T-helper 2 cell (primary cell): Measurements from ENCODE around the gene WLS.

Experiments used
- DNase-seq, 5 experiments: peaks; one replicate each; pipeline versions ENCODE4 v3.0.0 to v3.0.0-alpha.2; 2012 to 2022

Gene WLS

GRCh38 chr1:68129536-68130250 is 102.6 kb downstream of the WLS start:
- no peak for DNase-seq

GRCh38 chr1:68128820-68129219 is 103.5 kb downstream of the WLS start:
- no peak for DNase-seq

- no peak for DNase-seq
Observed at GRCh38 chr1:68128157-68128556, 104.2 kb downstream of the WLS start.

- no peak for DNase-seq
Observed at GRCh38 chr1:68121536-68121935, 110.8 kb downstream of the WLS start.

GRCh38 chr1:68120136-68120791 is 112.1 kb downstream of the WLS start:
- peak in 1 of 5 experiments; percentile 38 for DNase-seq

GRCh38 chr1:68119445-68119844 is 112.9 kb downstream of the WLS start:
- no peak for DNase-seq

- no peak for DNase-seq
Observed at GRCh38 chr1:68117416-68117815, 114.9 kb downstream of the WLS start.

- DNase-seq = peak in 2 of 5 experiments; percentile 11 to 31
Observed at GRCh38 chr1:68116643-68117235, 115.6 kb downstream of the WLS start.

GRCh38 chr1:68115308-68115707 is 117.0 kb downstream of the WLS start:
- no peak for DNase-seq

GRCh38 chr1:68113966-68114365 is 118.4 kb downstream of the WLS start:
- DNase-seq = no peak

GRCh38 chr1:68112835-68113243 is 119.5 kb downstream of the WLS start:
- DNase-seq = no peak

GRCh38 chr1:68111519-68112436 is 120.5 kb downstream of the WLS start:
- DNase-seq = no peak

GRCh38 chr1:68107771-68108170 is 124.6 kb downstream of the WLS start:
- no peak for DNase-seq

- DNase-seq = no peak
Observed at GRCh38 chr1:68103884-68104554, 128.3 kb downstream of the WLS start.

GRCh38 chr1:68103011-68103545 is 129.2 kb downstream of the WLS start:
- DNase-seq = no peak

GRCh38 chr1:68101829-68102228 is 130.5 kb downstream of the WLS start:
- no peak for DNase-seq

GRCh38 chr1:68100571-68100970 is 131.8 kb downstream of the WLS start:
- DNase-seq = no peak

GRCh38 chr1:68093737-68094136 is 138.6 kb downstream of the WLS start:
- DNase-seq = no peak

- DNase-seq = no peak
Observed at GRCh38 chr1:68087184-68087583, 145.1 kb downstream of the WLS start.

GRCh38 chr1:68085752-68086151 is 146.6 kb downstream of the WLS start:
- DNase-seq = no peak

GRCh38 chr1:68083686-68084085 is 148.6 kb downstream of the WLS start:
- DNase-seq = no peak

GRCh38 chr1:68081775-68082283 is 150.5 kb downstream of the WLS start:
- no peak for DNase-seq
